HCT116 (cell line): ENCODE measurements around the gene TSHZ1. TPM values are rescaled to one million over a fixed set of nuclear protein-coding genes. Genes with fewer than 3 reads are reported as not detected.
A peak's percentile ranks its signal among the peaks of the same experiment; 100 is the strongest.

ENCODE experiments used
- ATAC-seq: fragments of 200-7000 bp; cut with Tn5 transposase; 2 replicates; pipeline ENCODE4 v1.9.1; 2020; ENCODE audit warnings: mild to moderate bottlenecking, moderate library complexity
- BruUV-seq: library from RNA; stranded (reverse); fragments of 400-500 nt; replicated peaks from 2 replicates; lab custom pipeline; 2021; lab: Mats Ljungman, UMichigan
- CTCF ChIA-PET: fragments of 300-600 bp; sonication (Branson Sonifier 250); formaldehyde crosslinking; loops from one replicate; lab custom pipeline; 2021; ENCODE audit warnings: antibody characterized with exemption; lab: Charles Lee
- POLR2A ChIA-PET: fragments of 300-600, 350-600 bp; sonication (Branson Sonifier 250); formaldehyde crosslinking; loops from one replicate; lab custom pipeline; 2021; ENCODE audit warnings: antibody characterized with exemption; lab: Charles Lee
- RAD21 ChIA-PET, 2 experiments: fragments of 300-600 bp; sonication (Branson Sonifier 250); formaldehyde crosslinking; loops; one replicate each; lab custom pipeline; 2023; ENCODE audit warnings: low total read pairs in 2 of 2; ENCODE audit not compliant: uncharacterized antibody in 2 of 2, unreplicated experiment in 2 of 2, low non-redundant PET in 1 of 2; lab: Charles Lee
- DNase-seq: peaks from one replicate; pipeline ENCODE4 v3.0.0-alpha.2; 2010; ENCODE audit warnings: low read depth, low spot score
- H2AFZ ChIP-seq: fragments of 200-600 bp; shearing (Covaris generic), sonication (generic); 2 replicates; pipeline ENCODE4 v1.6.1; 2017; ENCODE audit warnings: low read depth, mixed run types, mixed read lengths, antibody characterized with exemption, low read length; ENCODE audit not compliant: poor library complexity, severe bottlenecking
- H3K27ac ChIP-seq: 2 replicates; pipeline ENCODE4 v1.5.1; 2012; ENCODE audit warnings: low read depth, low read length
- H3K27me3 ChIP-seq: fragments of 200-600 bp; sonication (generic); 2 replicates; pipeline ENCODE4 v1.6.1; 2016; ENCODE audit warnings: mixed run types, low read length, mixed read lengths; ENCODE audit not compliant: insufficient read depth
- H3K36me3 ChIP-seq, 2 experiments: fragments of 200-500 bp in 1 of 2; fragments of 200-600 bp in 1 of 2; sonication (Bioruptor generic) in 1 of 2; sonication (generic) in 1 of 2; 2 replicates each; pipeline versions ENCODE4 v1.5.1 to v1.6.1; 2014 to 2016; ENCODE audit warnings: low read length in 2 of 2, inconsistent platforms in 1 of 2, mixed read lengths in 1 of 2, mixed run types in 1 of 2; ENCODE audit not compliant: insufficient read depth in 2 of 2, control insufficient read depth in 1 of 2
- H3K4me1 ChIP-seq, 2 experiments: fragments of 200-600 bp in 1 of 2; sonication (generic) in 1 of 2; 2 replicates each; pipeline versions ENCODE4 v1.5.1 to v1.6.1; 2012 to 2017; ENCODE audit warnings: low read length in 2 of 2, inconsistent platforms in 1 of 2, mild to moderate bottlenecking in 1 of 2, mixed read lengths in 1 of 2, mixed run types in 1 of 2, moderate library complexity in 1 of 2; ENCODE audit not compliant: insufficient read depth in 2 of 2, control insufficient read depth in 1 of 2
- H3K4me2 ChIP-seq: fragments of 200-600 bp; sonication (generic); 2 replicates; pipeline ENCODE4 v1.6.1; 2017; ENCODE audit warnings: mixed run types, low read length, mixed read lengths
- H3K4me3 ChIP-seq, 2 experiments: fragments of 200-600 bp in 1 of 2; sonication (generic) in 1 of 2; replicated peaks in 1 of 2; 2 replicates each; pipeline ENCODE4 v1.5.1; 2011 to 2016; ENCODE audit warnings: low read length in 2 of 2, control low read depth in 1 of 2, low read depth in 1 of 2, mild to moderate bottlenecking in 1 of 2, mixed read lengths in 1 of 2, mixed run types in 1 of 2
- H3K79me2 ChIP-seq: fragments of 200-600 bp; sonication (generic); 2 replicates; pipeline ENCODE4 v1.6.1; 2017; ENCODE audit warnings: mild to moderate bottlenecking, mixed run types, low read length, moderate library complexity, mixed read lengths; ENCODE audit not compliant: insufficient read depth
- H3K9ac ChIP-seq: fragments of 200-600 bp; sonication (generic); 2 replicates; pipeline ENCODE4 v1.6.1; 2016; ENCODE audit warnings: low read length, mixed read lengths
- H3K9me2 ChIP-seq: fragments of 200-600 bp; sonication (generic), shearing (Covaris generic); 2 replicates; pipeline ENCODE4 v1.6.1; 2017; ENCODE audit warnings: mixed run types, mild to moderate bottlenecking, moderate library complexity; ENCODE audit not compliant: insufficient read depth
- H3K9me3 ChIP-seq, 2 experiments: fragments of 200-500 bp in 1 of 2; fragments of 200-600 bp in 1 of 2; sonication (Bioruptor generic) in 1 of 2; sonication (generic) in 1 of 2; 2 replicates each; pipeline ENCODE4 v1.6.1; 2014 to 2017; ENCODE audit warnings: low read length in 2 of 2, mixed read lengths in 2 of 2, inconsistent platforms in 1 of 2, low read depth in 1 of 2, mild to moderate bottlenecking in 1 of 2, mixed run types in 1 of 2, moderate library complexity in 1 of 2; ENCODE audit not compliant: control insufficient read depth in 1 of 2, insufficient read depth in 1 of 2
- H4K20me1 ChIP-seq: fragments of 200-600 bp; sonication (generic), shearing (Covaris generic); 2 replicates; pipeline ENCODE4 v1.6.1; 2017; ENCODE audit warnings: mixed run types, mild to moderate bottlenecking, moderate library complexity; ENCODE audit not compliant: insufficient read depth
- ATF3 ChIP-seq: IDR thresholded peaks from 2 replicates; pipeline ENCODE4 v1.6.1; 2012
- CBX3 ChIP-seq: IDR thresholded peaks from 2 replicates; pipeline ENCODE4 v1.6.1; 2012; ENCODE audit warnings: low read depth
- EGR1 ChIP-seq: IDR thresholded peaks from 2 replicates; pipeline ENCODE4 v1.6.1; 2012; ENCODE audit warnings: low read depth
- EZH2 ChIP-seq: fragments of 200-600 bp; sonication (generic); IDR thresholded peaks from 2 replicates; pipeline ENCODE4 v1.6.1; 2017; ENCODE audit warnings: antibody characterized with exemption, mixed run types
- JUND ChIP-seq: IDR thresholded peaks from 2 replicates; pipeline ENCODE4 v1.6.1; 2012
- POLR2A ChIP-seq: IDR thresholded peaks from 2 replicates; pipeline ENCODE4 v1.7.0; 2011; ENCODE audit warnings: borderline replicate concordance; ENCODE audit not compliant: insufficient read depth, insufficient read length; ENCODE audit errors: extremely low read depth
- POLR2AphosphoS5 ChIP-seq: IDR thresholded peaks from 2 replicates; pipeline ENCODE4 v1.6.1; 2011; ENCODE audit warnings: mild to moderate bottlenecking, low read depth, low read length, moderate library complexity
- SIN3A ChIP-seq: IDR thresholded peaks from 2 replicates; pipeline ENCODE4 v1.6.1; 2012; ENCODE audit warnings: low read depth
- SRF ChIP-seq: IDR thresholded peaks from 2 replicates; pipeline ENCODE4 v1.6.1; 2012; ENCODE audit warnings: low read depth
- YY1 ChIP-seq: IDR thresholded peaks from 2 replicates; pipeline ENCODE4 v1.6.1; 2011; ENCODE audit warnings: low read length, low read depth, moderate library complexity, mild to moderate bottlenecking; ENCODE audit not compliant: insufficient replicate concordance; ENCODE audit errors: extremely low read depth
- ZBTB33 ChIP-seq: IDR thresholded peaks from 2 replicates; pipeline ENCODE4 v1.6.1; 2011; ENCODE audit warnings: mild to moderate bottlenecking, low read length, moderate library complexity; ENCODE audit not compliant: insufficient replicate concordance; ENCODE audit errors: extremely low read depth
- ZNF274 ChIP-seq: fragments of 200-500 bp; sonication (Bioruptor generic); IDR thresholded peaks from 2 replicates; pipeline ENCODE4 v1.6.1; 2014; ENCODE audit warnings: mild to moderate bottlenecking, low read depth, low read length, inconsistent platforms
- intact Hi-C: fragments of 100-400 bp; cut with micrococcal nuclease; formaldehyde crosslinking; loops from 2 replicates; pipeline ENCODE4 v1.10.0; 2022
- total RNA-seq: library from RNA; stranded (reverse); gene quantifications from one replicate; pipeline ENCODE4 v1.2.1, GENCODE V29; 2021; ENCODE audit not compliant: unreplicated experiment
- TF ChIP-seq, protein P1 (sequence below), 3 experiments: fragments of 200-600 bp in 1 of 3; sonication (generic) in 1 of 3; IDR thresholded peaks in 2 of 3; conservative IDR thresholded peaks in 1 of 3; 2 replicates each; pipeline ENCODE4 v1.5.1; 2012 to 2017; ENCODE audit warnings: low read depth in 2 of 3, low read length in 2 of 3, antibody characterized with exemption in 1 of 3, borderline replicate concordance in 1 of 3, control low read depth in 1 of 3, mild to moderate bottlenecking in 1 of 3, mixed read lengths in 1 of 3, mixed run types in 1 of 3, moderate library complexity in 1 of 3; ENCODE audit not compliant: insufficient read depth in 1 of 3
- TF ChIP-seq, protein P2 (sequence below): IDR thresholded peaks from 2 replicates; pipeline ENCODE4 v1.6.1; 2012

Gene TSHZ1
- total RNA-seq, 1 experiment from 2014 or later, result 5.7 TPM

DNA sequence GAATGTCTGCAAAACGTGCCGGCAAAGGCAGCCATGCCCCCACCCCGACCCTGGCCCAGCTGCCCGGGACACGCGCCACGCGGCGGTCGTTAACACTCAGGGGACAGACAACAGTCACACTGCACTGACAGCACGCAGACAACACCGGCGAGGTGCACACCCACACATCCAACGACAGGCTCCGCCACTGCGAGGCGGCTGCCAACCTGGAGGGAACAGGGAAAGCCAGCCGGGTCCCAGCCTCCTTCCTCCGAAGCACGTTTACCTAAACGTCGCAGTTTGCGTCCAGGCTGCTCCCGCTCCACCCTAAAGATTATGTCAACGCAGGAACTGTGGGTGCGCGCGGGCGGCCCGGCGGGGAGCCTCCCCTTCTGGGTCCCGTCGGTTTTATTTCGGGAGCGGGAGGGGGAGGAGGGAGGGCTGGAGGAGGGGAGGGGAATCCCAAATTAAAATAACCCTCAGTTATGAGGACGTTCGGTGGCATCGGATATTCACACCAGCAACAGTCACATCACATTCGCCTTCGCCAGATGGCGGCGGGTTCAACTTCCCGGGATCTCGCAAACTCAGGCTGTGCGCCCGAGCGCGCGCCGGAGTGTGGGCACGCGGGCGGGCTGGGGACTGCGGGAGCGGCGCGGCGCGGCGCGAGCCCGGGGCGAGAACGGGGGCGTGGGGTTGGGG lies 2.3 kb upstream of the TSHZ1 start:
- no peaks in the 10 kb centered on the region for H3K9me2 ChIP-seq
- H3K79me2 ChIP-seq, result peaks cover 46% of the 10 kb centered on the region
- ATAC-seq (peak; percentile 28), DNase-seq (no peak)
- H3K4me2 ChIP-seq, result peak overlapping the region; percentile 97
- TF ChIP-seq YY1, result no peak
- TF ChIP-seq, protein P1, sequence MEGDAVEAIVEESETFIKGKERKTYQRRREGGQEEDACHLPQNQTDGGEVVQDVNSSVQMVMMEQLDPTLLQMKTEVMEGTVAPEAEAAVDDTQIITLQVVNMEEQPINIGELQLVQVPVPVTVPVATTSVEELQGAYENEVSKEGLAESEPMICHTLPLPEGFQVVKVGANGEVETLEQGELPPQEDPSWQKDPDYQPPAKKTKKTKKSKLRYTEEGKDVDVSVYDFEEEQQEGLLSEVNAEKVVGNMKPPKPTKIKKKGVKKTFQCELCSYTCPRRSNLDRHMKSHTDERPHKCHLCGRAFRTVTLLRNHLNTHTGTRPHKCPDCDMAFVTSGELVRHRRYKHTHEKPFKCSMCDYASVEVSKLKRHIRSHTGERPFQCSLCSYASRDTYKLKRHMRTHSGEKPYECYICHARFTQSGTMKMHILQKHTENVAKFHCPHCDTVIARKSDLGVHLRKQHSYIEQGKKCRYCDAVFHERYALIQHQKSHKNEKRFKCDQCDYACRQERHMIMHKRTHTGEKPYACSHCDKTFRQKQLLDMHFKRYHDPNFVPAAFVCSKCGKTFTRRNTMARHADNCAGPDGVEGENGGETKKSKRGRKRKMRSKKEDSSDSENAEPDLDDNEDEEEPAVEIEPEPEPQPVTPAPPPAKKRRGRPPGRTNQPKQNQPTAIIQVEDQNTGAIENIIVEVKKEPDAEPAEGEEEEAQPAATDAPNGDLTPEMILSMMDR (IDR thresholded peaks at IDR 0.05 in 2 of 3, conservative IDR thresholded peaks at IDR 0.05 in 1 of 3; ENCODE audit: borderline replicate concordance in 1 of 3, insufficient read depth in 1 of 3, low read depth in 2 of 3, low read length in 2 of 3), result 0 out of 6 replicates have a peak, but pooled peaks of 1 of the 3 experiments have one; percentile 10
- TF ChIP-seq EZH2, result no peak
- no peak for TF ChIP-seq POLR2A
- TF ChIP-seq ATF3, result no peak
- TF ChIP-seq ZNF274, result no peak
- TF ChIP-seq JUND, result no peak
- TF ChIP-seq, protein P2, sequence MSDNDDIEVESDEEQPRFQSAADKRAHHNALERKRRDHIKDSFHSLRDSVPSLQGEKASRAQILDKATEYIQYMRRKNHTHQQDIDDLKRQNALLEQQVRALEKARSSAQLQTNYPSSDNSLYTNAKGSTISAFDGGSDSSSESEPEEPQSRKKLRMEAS, result 0 out of 2 replicates have a peak, but pooled peaks have one; percentile 38
- no peak for TF ChIP-seq SRF
- no peak for TF ChIP-seq CBX3
- TF ChIP-seq ZBTB33, result no peak
- TF ChIP-seq SIN3A, result no peak
- peak; percentile 12; the same call in 1 of the 2 replicates for TF ChIP-seq EGR1
- TF ChIP-seq POLR2AphosphoS5, result no peak; the same call in none of the 2 replicates
- no peaks in the 10 kb centered on the region for H4K20me1 ChIP-seq
- intact Hi-C loops, result no loop called here
- peak overlapping the region; percentile 89 for H3K9ac ChIP-seq
- no peaks in the 10 kb centered on the region for H3K9me3 ChIP-seq
- H3K27me3 ChIP-seq, result no peaks in the 10 kb centered on the region
- ChIA-PET RAD21 (no interaction called here), CTCF (interaction anchor here (0.7 kb wide), 1 partner anchor 272 kb away, joined by 7 read pairs; no protein-coding TSS in a partner anchor), POLR2A (no interaction called here)
- H3K36me3 ChIP-seq, result no peaks in the 10 kb centered on the region
- no peak overlapping the region for H2AFZ ChIP-seq
- H3K4me1 ChIP-seq, result peaks cover 21 to 29% of the 10 kb centered on the region in 2 experiments
- H3K27ac ChIP-seq, result peak overlapping the region; percentile 96
- BruUV-seq, result no TSS peak
- peak overlapping the region; percentile 75 to 93 for H3K4me3 ChIP-seq
